Measurements from ENCODE around the gene KCND2. TPM values are rescaled to one million over a fixed set of nuclear protein-coding genes. Genes with fewer than 3 reads are reported as not detected.

Gene KCND2
- total RNA-seq, 1 donor from 2014 or later: 0.61 TPM

- Mint-ChIP-seq H3K4me3 (no peak overlapping the region), H3K27ac (ENCODE audit: unreplicated experiment) (no peak overlapping the region), H3K4me1 (no peaks in the 10 kb centered on the region), H3K36me3 (ENCODE audit: low read depth) (no peaks in the 10 kb centered on the region), H3K9me3 (no peaks in the 10 kb centered on the region), H3K27me3 (ENCODE audit: low read depth) (no peaks in the 10 kb centered on the region)
- TF ChIP-seq, protein P1, sequence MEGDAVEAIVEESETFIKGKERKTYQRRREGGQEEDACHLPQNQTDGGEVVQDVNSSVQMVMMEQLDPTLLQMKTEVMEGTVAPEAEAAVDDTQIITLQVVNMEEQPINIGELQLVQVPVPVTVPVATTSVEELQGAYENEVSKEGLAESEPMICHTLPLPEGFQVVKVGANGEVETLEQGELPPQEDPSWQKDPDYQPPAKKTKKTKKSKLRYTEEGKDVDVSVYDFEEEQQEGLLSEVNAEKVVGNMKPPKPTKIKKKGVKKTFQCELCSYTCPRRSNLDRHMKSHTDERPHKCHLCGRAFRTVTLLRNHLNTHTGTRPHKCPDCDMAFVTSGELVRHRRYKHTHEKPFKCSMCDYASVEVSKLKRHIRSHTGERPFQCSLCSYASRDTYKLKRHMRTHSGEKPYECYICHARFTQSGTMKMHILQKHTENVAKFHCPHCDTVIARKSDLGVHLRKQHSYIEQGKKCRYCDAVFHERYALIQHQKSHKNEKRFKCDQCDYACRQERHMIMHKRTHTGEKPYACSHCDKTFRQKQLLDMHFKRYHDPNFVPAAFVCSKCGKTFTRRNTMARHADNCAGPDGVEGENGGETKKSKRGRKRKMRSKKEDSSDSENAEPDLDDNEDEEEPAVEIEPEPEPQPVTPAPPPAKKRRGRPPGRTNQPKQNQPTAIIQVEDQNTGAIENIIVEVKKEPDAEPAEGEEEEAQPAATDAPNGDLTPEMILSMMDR (conservative IDR thresholded peaks at IDR 0.05): no peak
- no peak for DNase-seq (ENCODE audit: low read depth, low spot score)
These were observed 171.7 kb downstream of the KCND2 start for GRCh38 chr7:120444650-120445049.

- Mint-ChIP-seq H3K27ac (ENCODE audit: unreplicated experiment) (no peak overlapping the region), H3K4me1 (no peaks in the 10 kb centered on the region), H3K36me3 (ENCODE audit: low read depth) (no peaks in the 10 kb centered on the region), H3K9me3 (no peaks in the 10 kb centered on the region), H3K27me3 (ENCODE audit: low read depth) (no peaks in the 10 kb centered on the region), H3K4me3 (no peak overlapping the region)
- no peak for DNase-seq (ENCODE audit: low read depth, low spot score)
- TF ChIP-seq, protein P1 (conservative IDR thresholded peaks at IDR 0.05): no peak
These were observed 172.3 kb downstream of the KCND2 start for GRCh38 chr7:120445276-120445675.

GRCh38 chr7:120452665-120453064 is 179.7 kb downstream of the KCND2 start:
- peaks cover 11% of the 10 kb centered on the region for H3K9me3 Mint-ChIP-seq
- H3K4me3 Mint-ChIP-seq: no peak overlapping the region
- peaks cover 3% of the 10 kb centered on the region for H3K36me3 Mint-ChIP-seq (ENCODE audit: low read depth)
- no peaks in the 10 kb centered on the region for H3K27me3 Mint-ChIP-seq (ENCODE audit: low read depth)
- H3K27ac Mint-ChIP-seq (ENCODE audit: unreplicated experiment): no peak overlapping the region
- DNase-seq (ENCODE audit: low read depth, low spot score): no peak
- TF ChIP-seq, protein P1 (conservative IDR thresholded peaks at IDR 0.05): no peak
- no peaks in the 10 kb centered on the region for H3K4me1 Mint-ChIP-seq

- H3K27me3 Mint-ChIP-seq (ENCODE audit: low read depth): no peaks in the 10 kb centered on the region
- H3K9me3 Mint-ChIP-seq: peaks cover 15% of the 10 kb centered on the region
These were observed 183.7 kb downstream of the KCND2 start for GRCh38 chr7:120456699-120457098.

DNA sequence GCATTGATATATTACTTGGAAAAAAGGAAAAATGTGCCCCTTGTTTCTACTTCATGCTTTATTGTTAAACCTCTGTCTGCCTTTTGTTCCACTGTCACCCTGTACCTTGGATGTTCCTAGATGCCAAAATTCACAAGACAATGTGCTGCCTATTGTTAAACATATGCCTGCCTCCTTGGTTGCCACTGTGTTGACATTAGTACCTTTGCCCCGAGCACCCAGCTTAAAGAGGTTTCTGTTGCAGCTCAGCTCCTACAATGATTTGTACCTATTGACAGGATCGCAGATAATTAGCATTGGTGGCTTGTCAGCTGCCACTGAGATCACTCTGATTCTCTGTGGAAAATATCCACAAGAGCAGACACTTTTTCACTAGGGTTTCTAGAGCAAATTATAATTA is 188.0 kb downstream of the KCND2 start:
- Mint-ChIP-seq H3K27ac (ENCODE audit: unreplicated experiment) (no peak overlapping the region), H3K27me3 (ENCODE audit: low read depth) (no peaks in the 10 kb centered on the region), H3K4me1 (peaks cover 4% of the 10 kb centered on the region), H3K36me3 (ENCODE audit: low read depth) (peaks cover 5% of the 10 kb centered on the region), H3K9me3 (peaks cover 10% of the 10 kb centered on the region), H3K4me3 (no peak overlapping the region)
- no peak for DNase-seq (ENCODE audit: low read depth, low spot score)
- TF ChIP-seq, protein P1 (conservative IDR thresholded peaks at IDR 0.05): no peak

More at GRCh38 chr7:120456699-120457098, 183.7 kb downstream of the KCND2 start:
- no peak overlapping the region for H3K4me3 Mint-ChIP-seq
- DNase-seq (ENCODE audit: low read depth, low spot score): no peak
- peaks cover 5% of the 10 kb centered on the region for H3K36me3 Mint-ChIP-seq (ENCODE audit: low read depth)
- no peak overlapping the region for H3K27ac Mint-ChIP-seq (ENCODE audit: unreplicated experiment)
- TF ChIP-seq, protein P1 (conservative IDR thresholded peaks at IDR 0.05): no peak
- H3K4me1 Mint-ChIP-seq: peaks cover 4% of the 10 kb centered on the region

DNA sequence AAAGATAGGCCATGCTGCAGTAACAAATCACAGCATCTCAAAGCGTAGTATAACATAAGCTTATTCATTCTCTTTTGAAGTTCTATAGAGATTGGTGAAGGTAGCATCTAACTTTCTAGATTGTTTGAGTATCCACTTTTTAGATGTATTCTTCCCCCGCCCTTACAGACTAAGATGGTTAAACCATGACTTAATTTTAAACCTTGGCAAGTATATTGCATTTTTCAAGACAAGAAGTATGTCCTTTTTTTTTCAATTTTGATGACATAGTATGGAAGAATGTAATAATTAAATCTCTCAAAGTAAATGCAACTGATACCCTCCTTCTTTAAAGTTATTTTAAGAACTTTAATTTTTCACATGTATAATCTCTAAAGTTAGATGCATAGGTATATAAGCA is 190.0 kb downstream of the KCND2 start:
- Mint-ChIP-seq H3K27ac (ENCODE audit: unreplicated experiment) (no peak overlapping the region), H3K4me3 (no peak overlapping the region), H3K4me1 (peaks cover 4% of the 10 kb centered on the region), H3K36me3 (ENCODE audit: low read depth) (peaks cover 2% of the 10 kb centered on the region), H3K9me3 (peaks cover 2% of the 10 kb centered on the region), H3K27me3 (ENCODE audit: low read depth) (no peaks in the 10 kb centered on the region)
- TF ChIP-seq, protein P1 (conservative IDR thresholded peaks at IDR 0.05): no peak
- no peak for DNase-seq (ENCODE audit: low read depth, low spot score)

Measured in neural crest cell (in vitro differentiated cells).